NCI-H146 (cell line): ENCODE data around the gene NFIX.
"Not testable (repeated sequence)": the region's sequence is repeated elsewhere in the genome, so short reads cannot be mapped to it uniquely, and the experiment has no call there.

Experiments
- DNase-seq: peaks from one replicate; lab custom pipeline; 2025; lab: John Stamatoyannopoulos, UW

Gene NFIX

DNA sequence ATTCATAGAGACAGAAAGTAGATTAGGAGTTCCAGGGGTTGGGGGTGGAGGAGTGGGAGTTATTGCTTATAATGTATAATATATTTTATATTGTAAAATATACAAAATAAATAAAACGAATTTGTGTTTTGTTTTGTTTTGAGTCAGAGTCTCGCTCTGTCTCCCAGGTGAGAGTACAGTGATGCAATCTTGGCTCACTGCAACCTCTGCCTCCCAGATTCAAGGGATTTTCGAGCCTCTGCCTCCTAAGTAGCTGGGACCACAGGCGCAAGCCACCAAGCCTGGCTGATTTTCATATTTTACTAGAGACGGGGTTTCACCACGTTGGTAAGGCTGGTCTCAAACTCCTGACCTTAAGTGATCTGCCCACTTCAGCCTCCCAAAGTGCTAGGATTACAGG lies 35.8 kb upstream of the NFIX start:
- DNase-seq, result no peak

DNA sequence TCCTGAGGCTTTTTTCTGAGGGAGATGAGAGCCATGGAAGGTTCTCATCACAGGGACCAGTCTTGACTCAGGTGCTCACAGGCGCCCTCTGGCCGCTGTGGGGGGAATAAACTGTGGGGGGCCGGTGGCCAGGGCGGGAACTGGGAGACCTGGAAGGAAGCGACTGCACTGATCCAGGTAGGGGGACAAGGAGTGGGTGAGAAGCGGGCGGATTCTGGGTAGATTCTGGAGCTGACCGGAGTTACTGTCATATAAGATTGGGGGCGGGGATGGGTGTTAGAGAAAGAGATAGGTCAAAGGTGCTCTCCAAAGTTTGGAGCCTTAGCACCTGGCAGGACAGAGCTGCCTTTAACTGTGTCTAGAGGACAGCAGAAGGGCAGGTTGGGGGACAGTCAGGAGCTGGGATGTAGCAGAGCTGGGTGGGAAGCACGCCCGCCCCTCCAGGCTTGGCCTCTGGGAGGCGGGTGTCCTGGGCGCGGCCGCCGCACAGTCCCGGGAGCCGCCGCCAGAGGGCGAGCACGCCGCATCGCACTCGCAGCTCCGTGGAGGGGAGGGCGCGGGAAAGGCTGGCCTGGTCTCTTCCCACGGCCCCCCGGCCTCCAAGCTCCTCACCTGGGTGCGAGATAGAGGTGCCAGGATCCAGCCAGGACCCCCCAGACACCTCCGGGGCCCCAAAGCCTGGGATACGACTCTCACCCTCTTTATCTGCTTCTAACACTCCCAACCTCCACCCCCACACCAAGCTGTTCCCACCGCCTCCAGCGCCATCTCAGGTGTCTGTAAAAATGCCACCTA lies 30.1 kb upstream of the NFIX start:
- DNase-seq, result peak; percentile 86

DNA sequence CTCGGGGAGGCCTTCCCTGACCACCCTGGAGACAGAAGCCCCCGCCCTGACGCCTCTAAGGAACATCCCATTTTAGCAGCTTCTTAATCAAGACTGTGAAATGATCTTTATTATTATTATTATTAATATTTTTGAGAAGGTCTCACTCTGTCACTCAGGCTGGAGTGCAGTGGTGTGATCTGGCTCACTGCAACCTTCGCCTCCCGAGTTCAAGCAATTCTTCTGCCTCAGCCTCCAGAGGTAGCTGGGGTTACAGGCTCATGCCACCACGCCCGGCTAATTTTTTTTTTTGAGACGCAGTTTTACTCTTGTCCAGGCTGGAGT lies 29.5 kb upstream of the NFIX start:
- no peak for DNase-seq

DNA sequence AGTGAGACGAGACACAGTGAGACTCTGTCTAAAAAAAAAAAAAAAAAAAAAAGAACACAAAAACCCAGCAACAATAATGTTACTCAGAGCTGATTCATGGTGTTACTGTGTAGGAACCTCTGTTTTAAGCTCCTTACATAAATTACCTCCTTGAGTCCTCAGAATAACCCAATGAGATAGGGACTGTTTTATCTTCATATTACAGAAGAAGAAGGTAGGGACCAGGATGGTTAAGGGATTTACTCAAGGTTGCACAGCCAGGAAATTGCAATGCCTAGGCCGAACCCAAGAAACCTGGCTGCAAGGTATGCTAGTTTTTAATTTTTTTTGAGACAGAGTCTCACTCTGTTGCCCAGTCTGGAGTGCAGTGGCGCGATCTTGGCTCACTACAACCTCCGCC lies 27.4 kb upstream of the NFIX start:
- no peak for DNase-seq

DNA sequence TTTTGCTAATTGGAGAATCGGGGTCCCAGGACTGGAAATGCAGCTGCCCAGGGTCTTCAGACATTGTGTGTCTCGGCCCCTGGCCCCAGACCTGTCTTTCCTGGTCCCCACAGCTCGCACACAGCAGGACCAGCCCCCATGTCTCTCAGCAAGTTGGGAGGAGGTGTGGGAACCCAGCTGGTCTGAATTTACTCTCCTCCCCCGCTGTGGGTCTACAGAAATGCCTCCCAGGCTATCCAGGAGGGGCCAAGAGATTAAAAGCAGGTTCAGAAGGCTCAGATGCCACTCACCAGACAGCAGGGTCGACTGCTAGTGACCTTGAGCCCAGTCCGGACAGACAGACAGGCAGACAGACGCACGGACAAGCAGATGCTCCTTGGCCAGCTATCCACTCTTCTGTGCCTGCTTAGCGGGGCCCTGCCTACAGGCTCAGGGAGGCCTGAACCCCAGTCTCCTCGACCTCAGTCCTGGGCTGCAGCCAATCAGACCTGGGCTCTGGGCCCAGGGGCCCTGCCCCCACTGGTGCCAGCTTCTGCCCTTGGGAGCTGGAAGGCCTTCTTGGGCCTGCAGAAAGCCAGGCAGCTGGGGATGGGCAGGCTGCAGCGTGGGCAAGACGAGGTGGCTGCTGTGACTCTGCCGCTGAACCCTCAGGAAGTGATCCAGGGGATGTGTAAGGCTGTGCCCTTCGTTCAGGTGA lies 25.8 kb upstream of the NFIX start, which contains the start of gene DAND5:
DAND5 (plus strand) TSS at position 285 of the 697 bp plus-strand sequence; CDS start at position 370, 85 bp downstream.
- DNase-seq, result peak; percentile 44

DNA sequence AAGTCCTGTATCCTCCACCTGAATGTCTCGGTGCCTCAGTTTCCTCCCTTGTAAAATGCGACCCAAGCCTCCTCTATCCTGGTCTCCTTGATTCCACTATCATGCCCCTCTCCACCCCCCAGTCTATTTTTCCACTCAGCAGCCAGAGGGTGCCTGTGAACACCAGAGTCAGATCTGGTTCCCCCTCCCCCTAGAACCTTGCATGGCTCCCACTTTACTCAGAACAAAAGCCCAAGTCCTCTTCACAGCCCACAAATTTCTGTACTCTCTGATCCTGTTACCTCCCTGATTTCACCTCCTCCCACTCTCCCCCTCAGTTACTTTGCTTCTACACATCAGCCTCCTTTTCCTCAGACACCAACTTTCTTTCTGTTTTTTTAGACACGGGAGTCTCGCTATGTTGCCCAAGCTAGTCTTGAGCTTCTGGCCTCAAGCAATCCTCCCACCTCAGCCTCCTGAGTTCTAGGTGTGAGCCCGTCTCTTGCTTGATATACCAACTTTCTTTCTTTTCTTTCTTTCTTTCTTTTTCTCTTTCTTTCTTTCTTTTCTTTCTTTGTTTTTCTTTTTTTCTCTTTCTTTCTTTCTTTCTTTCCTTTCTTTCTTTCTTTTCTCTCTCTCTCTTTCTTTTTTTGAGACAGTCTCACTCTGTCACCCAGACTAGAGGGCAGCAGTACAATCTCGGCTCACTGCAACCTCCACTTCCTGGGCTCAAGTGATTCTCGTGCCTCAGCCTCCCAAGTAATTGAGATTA lies 25.0 kb upstream of the NFIX start:
- no peak for DNase-seq

DNA sequence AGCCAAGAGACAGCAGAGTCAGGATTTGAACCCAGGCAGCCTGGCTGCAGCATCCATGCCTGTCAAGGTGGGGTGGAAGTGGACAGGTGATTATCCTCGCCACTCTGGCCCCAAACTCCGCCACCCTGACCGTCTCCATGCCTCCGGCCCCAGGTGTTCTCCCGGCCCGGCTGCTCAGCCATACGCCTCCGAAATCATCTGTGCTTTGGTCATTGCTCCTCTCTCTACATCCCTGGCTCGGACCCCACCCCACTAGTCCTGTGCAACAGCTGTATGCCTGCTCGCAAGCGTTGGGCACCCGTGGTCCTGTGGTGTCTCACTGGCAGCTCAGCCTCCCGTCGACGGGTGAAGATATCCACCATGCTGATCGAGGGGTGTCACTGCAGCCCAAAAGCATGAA lies 22.0 kb upstream of the NFIX start:
- DNase-seq, result no peak

DNA sequence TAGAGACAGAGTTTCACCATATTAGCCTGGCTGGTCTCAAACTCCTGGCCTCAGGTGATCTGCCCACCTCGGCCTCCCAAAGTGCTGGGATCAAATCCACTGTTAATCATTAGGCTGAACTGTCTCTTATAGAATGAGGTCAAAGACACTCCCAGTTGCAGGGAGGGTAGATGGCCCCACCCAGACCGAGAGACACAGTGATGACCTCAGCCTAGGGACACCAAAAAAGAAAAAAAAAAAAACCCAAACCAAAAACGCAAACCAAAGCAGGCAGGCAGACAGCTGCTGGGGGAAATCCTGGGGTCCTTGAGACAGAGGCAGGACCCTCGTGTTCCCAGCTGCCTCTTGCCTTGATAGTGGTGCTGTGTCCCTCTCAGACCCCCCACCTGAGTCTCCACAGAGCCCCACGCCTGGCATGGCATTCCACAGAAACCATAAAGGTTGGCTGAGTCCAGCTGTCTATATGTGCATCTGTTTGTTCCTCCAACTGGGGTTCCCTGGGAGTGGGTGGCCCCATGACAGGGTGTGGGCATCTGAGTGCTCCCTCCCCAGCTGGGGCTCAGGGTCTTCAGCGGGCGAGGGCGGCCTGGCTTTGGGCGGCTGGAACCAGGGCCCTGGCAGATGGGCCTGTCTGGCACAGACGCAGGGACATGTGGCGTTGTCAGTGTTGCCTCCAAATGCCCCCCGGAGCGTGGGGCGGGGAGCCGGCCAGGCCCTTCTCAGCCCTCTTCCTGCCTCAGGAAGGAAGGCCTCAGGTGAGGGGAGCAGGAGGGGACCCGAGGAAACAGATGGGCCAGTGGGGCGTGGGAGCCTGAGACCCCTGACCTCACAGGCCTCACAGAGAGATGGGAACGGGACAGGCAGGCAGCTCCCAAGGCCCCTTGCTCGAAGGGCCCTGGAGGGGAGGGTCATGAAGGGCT lies 20.7 kb upstream of the NFIX start:
- no peak for DNase-seq

DNA sequence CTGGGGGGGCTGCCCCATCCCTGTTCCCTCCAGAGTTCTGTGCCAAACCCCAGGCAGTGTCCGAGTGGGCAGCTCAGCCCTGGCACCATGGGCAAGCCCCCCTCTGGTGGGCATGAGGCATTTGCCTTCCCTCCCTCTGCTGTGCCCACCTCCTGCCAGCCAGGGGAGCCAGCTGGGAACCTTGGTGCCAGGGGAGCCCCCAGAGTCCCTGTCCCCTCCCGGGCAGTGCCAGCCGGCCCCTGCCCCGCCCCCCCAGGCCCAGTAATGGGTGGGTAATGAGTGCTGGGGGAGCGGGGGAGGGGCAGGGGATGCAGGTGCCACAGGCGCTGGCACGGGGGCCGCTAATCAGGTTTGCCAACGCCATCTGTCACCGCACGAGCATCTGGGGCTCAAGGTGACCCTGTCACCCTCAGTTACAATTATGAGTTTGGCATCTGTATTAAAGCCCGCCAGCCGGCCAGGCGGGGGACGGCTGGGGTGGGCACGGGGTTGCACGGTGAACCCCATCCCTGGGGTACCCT lies 20.0 kb upstream of the NFIX start:
- DNase-seq, result no peak

DNA sequence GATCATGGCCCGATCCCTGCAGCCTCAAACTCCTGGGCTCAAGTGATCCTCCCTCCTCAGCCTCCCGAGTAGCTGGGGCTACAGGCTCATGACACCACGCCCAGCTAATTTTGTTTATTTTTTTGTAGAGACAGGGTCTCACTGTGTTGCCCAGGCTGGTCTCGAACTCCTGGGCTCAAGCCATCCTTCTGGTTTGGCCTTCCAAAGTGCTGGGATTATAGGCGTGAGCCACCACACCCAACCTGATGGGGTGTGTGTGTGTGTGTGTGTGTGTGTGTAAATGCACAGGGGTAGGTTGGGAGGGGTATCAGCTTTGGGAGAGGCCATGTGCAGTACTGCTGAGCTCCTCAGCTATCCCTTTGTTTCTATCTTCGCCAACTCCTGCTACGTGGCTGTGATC lies 19.2 kb upstream of the NFIX start:
- not testable (repeated sequence) for DNase-seq

DNA sequence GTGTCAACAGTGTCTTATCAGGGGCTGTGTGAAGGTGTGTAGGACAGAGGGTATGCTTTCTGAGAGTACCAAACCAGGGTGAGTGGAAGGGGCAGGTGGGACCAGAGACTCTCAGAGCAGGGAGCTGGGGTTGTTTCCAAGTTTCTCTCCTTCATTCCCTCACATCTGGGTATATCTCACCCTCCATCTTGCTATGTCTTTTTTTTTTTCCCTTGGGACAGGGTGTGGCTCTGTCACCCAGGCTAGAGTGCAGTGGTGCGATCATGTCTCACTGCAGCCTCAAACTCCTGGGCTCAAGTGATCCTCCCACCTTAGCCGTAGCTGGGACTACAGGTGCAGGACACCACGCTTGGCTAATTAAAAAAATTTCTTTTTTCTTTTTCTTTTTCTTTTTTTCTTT lies 15.3 kb upstream of the NFIX start:
- DNase-seq, result no peak

DNA sequence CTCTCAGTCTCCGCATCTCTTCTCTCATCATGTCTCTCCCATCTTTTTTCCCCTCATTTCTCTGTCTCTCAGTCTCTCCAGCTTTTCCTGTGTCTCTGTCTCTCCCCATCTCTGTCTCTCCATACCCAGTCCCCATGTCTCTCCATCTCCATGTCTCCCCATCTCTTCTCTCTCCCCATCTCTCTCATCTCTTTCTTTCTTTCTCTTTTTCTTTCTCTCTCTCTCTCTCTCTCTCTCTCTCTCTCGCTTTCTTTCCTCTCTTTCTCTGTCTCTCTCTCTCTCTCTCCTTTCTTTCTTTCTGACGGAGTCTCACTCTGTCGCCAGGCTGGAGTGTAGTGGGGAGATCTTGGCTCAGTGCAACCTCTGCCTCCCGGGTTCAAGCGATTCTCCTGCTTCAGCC lies 12.6 kb upstream of the NFIX start:
- no peak for DNase-seq

DNA sequence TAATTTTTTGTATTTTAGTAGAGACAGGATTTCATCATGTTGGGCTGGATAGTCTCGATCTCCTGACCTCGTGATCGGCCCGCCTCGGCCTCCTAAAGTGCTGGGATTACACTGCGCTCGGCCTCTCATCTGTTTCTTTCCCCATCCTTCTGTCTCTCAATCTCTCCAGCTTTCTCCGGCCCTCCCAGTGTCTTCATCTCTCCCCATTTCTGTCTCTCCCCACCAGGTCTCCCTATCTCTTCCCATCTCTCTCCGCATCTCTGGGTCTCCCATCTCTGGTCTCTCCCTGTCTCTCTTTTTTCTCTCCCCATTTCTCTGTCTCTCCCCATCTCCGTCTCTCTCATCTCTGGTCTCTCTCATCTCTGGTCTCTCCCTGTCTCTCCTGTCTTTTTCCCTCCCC lies 12.2 kb upstream of the NFIX start:
- DNase-seq, result no peak

DNA sequence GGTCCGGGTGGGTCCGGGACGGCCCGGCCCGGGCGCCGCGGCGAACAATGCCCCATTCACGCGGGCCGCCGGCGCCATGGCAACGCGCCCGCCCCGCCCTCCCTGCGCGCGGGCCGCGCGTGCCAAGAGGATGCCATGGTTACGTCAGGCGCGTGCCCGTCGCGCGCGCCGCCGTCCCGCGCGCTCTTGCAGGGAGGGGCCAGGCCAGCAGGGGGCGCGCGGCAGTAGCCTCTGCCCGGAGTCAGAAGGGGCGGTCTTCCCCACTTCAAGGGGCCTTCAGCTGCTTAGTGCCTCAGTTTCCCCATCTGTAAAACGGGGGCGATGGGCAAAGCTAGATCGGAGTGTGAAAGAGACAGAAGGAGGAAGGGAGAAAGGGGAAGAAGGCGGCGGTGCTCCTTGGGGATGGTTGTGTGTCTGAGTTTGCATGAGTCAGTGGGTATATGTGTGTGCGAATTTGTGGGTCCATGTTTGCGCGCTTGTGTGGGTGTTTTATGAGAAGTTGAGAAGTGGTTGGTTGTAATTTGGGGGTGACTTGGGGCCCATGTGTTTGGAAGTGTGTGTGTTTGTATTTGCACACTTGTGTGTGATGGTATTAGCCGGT lies 11.6 kb upstream of the NFIX start:
- DNase-seq, result peak; percentile 65

DNA sequence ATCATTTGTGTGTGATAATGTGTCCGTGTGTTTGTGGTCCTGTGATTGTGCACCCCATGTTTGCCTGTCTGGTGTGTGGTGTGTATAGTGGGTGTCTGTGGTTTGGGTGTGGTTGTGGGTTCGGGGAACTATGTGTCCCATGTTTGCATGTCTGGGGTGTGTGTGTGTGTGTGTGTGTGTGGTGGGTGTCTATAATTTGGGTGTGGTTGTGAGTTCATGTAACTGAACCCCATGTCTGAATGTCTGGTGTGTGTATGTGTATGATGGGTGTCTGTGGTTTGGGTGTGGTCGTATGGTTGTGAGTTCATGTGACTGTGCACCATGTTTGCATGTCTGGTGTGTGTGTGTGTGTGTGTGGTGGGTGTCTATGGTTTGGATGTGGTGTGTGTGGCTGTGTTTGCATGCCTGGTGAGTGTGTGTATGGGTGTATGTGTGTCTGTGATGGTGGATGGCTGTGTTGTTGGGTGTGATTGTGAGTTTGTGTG lies 11.1 kb upstream of the NFIX start:
- no peak for DNase-seq

DNA sequence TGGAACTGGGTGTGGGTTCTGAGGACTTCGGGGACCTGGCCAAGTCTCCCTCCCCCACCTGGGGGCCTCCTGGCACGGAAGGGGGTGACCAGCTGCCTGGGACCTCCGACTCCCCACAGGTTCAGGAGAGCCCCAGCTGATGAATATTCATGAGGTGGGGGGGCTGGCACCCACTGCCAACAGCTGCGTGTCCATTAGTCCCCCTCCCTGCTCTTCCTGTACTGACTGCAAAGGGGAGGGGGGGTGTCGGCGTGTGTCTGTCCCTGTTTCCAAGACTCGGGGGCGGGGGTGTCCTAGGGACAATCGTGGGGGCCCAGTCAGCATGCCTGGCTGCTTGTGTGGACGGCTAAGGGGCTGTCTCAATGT lies 10.6 kb upstream of the NFIX start:
- peak; percentile 42 for DNase-seq

DNA sequence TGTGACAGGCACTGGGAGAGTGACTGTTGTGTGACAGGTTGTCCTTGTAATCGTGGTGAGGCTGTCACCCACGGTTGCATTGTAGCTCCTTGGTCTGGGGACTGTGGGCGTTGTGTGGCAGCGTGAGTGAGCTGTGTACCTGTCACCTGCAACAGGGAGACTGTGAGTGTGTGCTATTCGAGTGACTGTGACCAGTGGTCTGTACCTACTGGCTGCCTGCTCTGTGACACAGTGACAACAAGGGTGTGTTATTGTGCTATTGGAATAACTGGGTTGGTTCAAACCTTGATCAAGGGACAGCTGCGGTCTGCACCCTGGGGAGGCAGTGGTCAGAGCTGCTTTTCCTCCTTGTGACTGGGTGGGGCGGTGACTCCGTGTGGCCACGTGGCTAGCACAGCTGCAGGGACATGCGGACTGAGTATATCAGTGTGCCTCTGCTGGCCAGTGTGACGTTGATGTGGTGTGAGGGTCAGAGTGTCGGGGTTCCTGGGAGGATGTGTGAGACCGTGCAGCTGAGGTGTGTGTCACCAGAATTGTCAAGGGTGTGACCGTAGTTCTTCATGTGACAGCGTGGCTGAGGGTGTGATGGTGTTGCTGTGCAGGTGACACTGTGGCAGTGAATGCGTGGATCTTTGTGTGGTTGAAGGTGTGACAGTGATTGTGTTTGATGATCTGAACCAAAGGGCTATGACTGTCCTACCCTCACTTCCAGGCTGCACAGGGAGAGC lies 10.1 kb upstream of the NFIX start:
- peak; percentile 78 for DNase-seq

DNA sequence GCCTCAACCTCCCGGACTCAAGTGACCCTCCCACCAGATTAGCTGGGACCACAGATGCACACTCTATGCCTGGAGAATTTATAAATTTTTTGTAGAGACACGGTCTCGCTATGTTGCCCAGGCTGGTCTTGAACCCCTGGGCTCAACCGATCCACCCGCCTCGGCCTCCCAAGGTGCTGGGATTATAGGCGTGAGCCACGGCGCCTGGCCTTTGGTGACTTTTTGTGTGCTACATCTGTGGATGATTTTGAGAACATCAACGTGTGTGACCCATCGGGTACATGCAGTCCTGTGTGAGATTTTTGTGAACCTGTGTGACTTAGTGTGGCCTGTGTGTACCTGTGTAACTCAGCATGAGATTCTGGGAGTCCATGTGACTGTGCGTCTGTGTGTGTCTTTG lies 8.5 kb upstream of the NFIX start:
- DNase-seq, result no peak

DNA sequence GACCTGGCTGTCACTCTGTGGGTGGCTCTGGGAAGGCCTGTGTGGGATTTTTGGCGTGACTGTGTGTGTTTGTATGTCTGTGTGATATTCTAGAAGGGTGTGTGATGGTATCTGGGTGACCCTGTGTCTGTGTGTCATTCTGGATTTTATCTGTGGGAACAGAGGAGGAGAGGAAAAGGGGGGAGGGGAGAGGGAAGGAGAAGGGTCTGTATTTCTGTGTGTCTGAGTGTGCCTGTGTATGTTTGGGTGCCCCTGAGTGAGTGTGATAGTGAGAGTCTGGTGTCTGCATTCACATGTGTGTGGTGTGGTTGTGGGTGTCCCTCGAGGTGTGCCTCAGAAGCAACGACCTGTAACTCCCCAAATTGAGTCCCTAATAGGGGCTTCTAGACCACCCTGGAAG lies 8.1 kb upstream of the NFIX start:
- DNase-seq, result no peak

DNA sequence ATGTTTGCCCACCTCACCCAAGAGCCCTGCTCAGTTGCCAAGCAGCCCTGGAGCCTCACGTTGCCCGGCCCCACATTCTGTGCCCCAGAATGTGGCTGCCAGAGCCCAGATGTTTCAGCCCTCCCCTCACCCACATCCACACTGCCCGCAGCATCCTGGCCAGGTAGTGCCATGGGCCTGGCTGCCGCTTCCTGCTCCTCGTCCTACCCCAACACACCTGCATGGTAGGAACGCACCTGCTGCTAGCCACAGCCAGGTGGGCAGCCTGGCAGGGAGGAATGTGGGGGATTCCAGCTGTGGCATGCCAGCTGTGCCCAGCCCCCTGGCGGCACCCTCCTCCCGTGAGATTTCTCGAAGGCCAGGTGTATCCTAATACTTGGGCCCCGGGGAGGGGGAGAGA lies 7.5 kb upstream of the NFIX start:
- peak; percentile 30 for DNase-seq

DNA sequence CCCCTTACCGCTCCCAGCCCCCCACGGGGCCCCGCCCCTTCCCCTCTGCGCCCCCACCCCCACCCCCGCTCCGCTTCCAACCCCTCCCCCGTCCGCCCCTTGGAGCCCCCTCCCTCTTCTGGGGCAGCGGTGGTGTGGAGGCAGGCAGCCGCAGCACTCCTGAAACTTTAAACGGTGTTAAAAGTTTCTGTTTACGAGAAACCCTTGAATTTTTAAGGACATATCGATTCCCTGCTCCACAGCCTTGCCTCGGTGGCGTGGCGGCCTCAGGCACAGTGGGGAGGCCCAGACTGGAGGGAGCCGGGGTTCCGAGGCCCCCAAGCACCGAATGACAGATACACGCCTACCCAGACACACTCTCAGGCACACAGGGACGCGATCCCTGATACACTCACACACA lies 4.8 kb upstream of the NFIX start:
- DNase-seq, result no peak
